Endothelial cell of umbilical vein (primary cell): Measurements from ENCODE around the gene ZCCHC14. TPM values are rescaled to one million over a fixed set of nuclear protein-coding genes. Genes with fewer than 3 reads are reported as not detected.

Source experiments
- BruUV-seq: library from RNA; stranded (reverse); fragments of 400-500 nt; replicated peaks from 2 replicates; lab custom pipeline; 2021; lab: Mats Ljungman, UMichigan
- CTCF ChIA-PET: fragments of 300-600, 350-600 bp; sonication (Branson Sonifier 250); formaldehyde crosslinking; loops from one replicate; lab custom pipeline; 2021; ENCODE audit warnings: antibody characterized with exemption, inconsistent platforms; lab: Charles Lee
- POLR2A ChIA-PET: fragments of 300-600, 350-600 bp; sonication (Branson Sonifier 250); formaldehyde crosslinking; loops from one replicate; lab custom pipeline; 2021; ENCODE audit warnings: antibody characterized with exemption, inconsistent platforms; lab: Charles Lee
- DNase-seq: peaks from one replicate; pipeline ENCODE4 v3.0.0-alpha.2; 2011; ENCODE audit warnings: low read depth, low spot score
- FAIRE-seq: peaks from 2 replicates; lab custom pipeline; 2011; peaks lifted over from hg19 to GRCh38; lab: Jason Lieb, UNC
- H2AFZ ChIP-seq: 2 replicates; pipeline ENCODE4 v1.6.0; 2012; ENCODE audit warnings: low read depth, low read length, control low read depth, inconsistent platforms
- H3K27ac ChIP-seq: 2 replicates; pipeline ENCODE4 v1.5.1; 2011; ENCODE audit warnings: low read depth, mild to moderate bottlenecking, control low read depth, low read length, moderate library complexity; ENCODE audit not compliant: insufficient read depth
- H3K27me3 ChIP-seq, 2 experiments: 2 replicates each; pipeline versions ENCODE4 v1.6.0 to v1.6.1; 2011; ENCODE audit warnings: low read length in 2 of 2, mixed read lengths in 1 of 2; ENCODE audit not compliant: control insufficient read depth in 2 of 2, insufficient read depth in 2 of 2
- H3K36me3 ChIP-seq, 2 experiments: 2 replicates in 1 of 2; 3 replicates in 1 of 2; pipeline ENCODE4 v1.5.1; 2011; ENCODE audit warnings: low read length in 2 of 2, mild to moderate bottlenecking in 1 of 2, moderate library complexity in 1 of 2; ENCODE audit not compliant: control insufficient read depth in 2 of 2, insufficient read depth in 2 of 2; ENCODE audit errors: extremely low read depth in 1 of 2
- H3K4me1 ChIP-seq: 3 replicates; pipeline ENCODE4 v1.5.1; 2011; ENCODE audit warnings: mild to moderate bottlenecking, low read length; ENCODE audit not compliant: control insufficient read depth, insufficient read depth; ENCODE audit errors: extremely low read depth
- H3K4me2 ChIP-seq: 2 replicates; pipeline ENCODE4 v1.6.1; 2011; ENCODE audit warnings: low read length, control low read depth, mixed read lengths; ENCODE audit not compliant: insufficient read depth
- H3K4me3 ChIP-seq, 3 experiments: fragments of 200-600 bp in 1 of 3; sonication (generic), shearing (Covaris generic) in 1 of 3; replicated peaks in 1 of 3; 2 replicates each; pipeline ENCODE4 v1.5.1; 2011 to 2016; ENCODE audit warnings: control low read depth in 3 of 3, low read length in 3 of 3, mild to moderate bottlenecking in 2 of 3, inconsistent platforms in 1 of 3, low read depth in 1 of 3, moderate library complexity in 1 of 3; ENCODE audit not compliant: insufficient read depth in 1 of 3
- H3K79me2 ChIP-seq: 2 replicates; pipeline ENCODE4 v1.6.0; 2012; ENCODE audit warnings: low read length, inconsistent platforms; ENCODE audit not compliant: control insufficient read depth, insufficient read depth
- H3K9ac ChIP-seq: replicated peaks from 2 replicates; pipeline ENCODE3; 2011; ENCODE audit warnings: low read length, control low read depth; ENCODE audit not compliant: insufficient read depth; ENCODE audit errors: extremely low read depth
- H3K9me1 ChIP-seq: replicated peaks from 3 replicates; pipeline ENCODE4 v1.6.0; 2011; ENCODE audit warnings: mild to moderate bottlenecking, low read length; ENCODE audit not compliant: control insufficient read depth, insufficient read depth; ENCODE audit errors: extremely low read depth
- H3K9me3 ChIP-seq: replicated peaks from 2 replicates; pipeline ENCODE4 v1.5.1; 2012; ENCODE audit warnings: low read length, inconsistent platforms; ENCODE audit not compliant: control insufficient read depth, insufficient read depth
- H4K20me1 ChIP-seq: replicated peaks from 2 replicates; pipeline ENCODE3; 2011; ENCODE audit warnings: mild to moderate bottlenecking, low read length; ENCODE audit not compliant: control insufficient read depth, insufficient read depth; ENCODE audit errors: extremely low read depth
- CTCF ChIP-seq, 2 donors: IDR thresholded peaks; 1 replicate in 1 of 2; 2 replicates in 1 of 2; pipeline ENCODE4 v1.5.1; 2011; ENCODE audit warnings: low read length in 2 of 2, mild to moderate bottlenecking in 2 of 2, moderate library complexity in 2 of 2, control low read depth in 1 of 2, inconsistent platforms in 1 of 2, low read depth in 1 of 2; ENCODE audit not compliant: insufficient read depth in 1 of 2; ENCODE audit errors: extremely low read depth in 1 of 2
- EZH2 ChIP-seq: IDR thresholded peaks from 2 replicates; pipeline ENCODE4 v1.6.1; 2012; ENCODE audit warnings: borderline replicate concordance, low read depth, mild to moderate bottlenecking, moderate library complexity, low read length, inconsistent platforms; ENCODE audit not compliant: severe bottlenecking
- FOS ChIP-seq: IDR thresholded peaks from 2 replicates; pipeline ENCODE4 v1.6.1; 2011; ENCODE audit warnings: mild to moderate bottlenecking, low read length, moderate library complexity, borderline replicate concordance; ENCODE audit not compliant: insufficient read depth
- GATA2 ChIP-seq: IDR thresholded peaks from 2 replicates; pipeline ENCODE4 v1.7.0; 2011; ENCODE audit warnings: low read depth, mild to moderate bottlenecking, moderate library complexity, mixed read lengths, low read length; ENCODE audit not compliant: insufficient read length, insufficient read depth
- JUN ChIP-seq: IDR thresholded peaks from 2 replicates; pipeline ENCODE4 v1.6.1; 2011; ENCODE audit warnings: borderline replicate concordance, low read depth; ENCODE audit not compliant: insufficient read length, insufficient read depth
- MAX ChIP-seq: IDR thresholded peaks from 2 replicates; pipeline ENCODE4 v1.6.1; 2011; ENCODE audit not compliant: insufficient read depth, insufficient read length
- MYC ChIP-seq: IDR thresholded peaks from one replicate; pipeline ENCODE4 v1.6.1; 2011; ENCODE audit warnings: mild to moderate bottlenecking, low read depth, low read length
- POLR2A ChIP-seq: IDR thresholded peaks from 2 replicates; pipeline ENCODE4 v1.6.1; 2012; ENCODE audit warnings: low read depth, mild to moderate bottlenecking, control low read depth, low read length
- POLR2AphosphoS5 ChIP-seq: IDR thresholded peaks from 2 replicates; pipeline ENCODE4 v1.6.1; 2012; ENCODE audit warnings: low read depth, mild to moderate bottlenecking, control low read depth, low read length, moderate library complexity; ENCODE audit not compliant: insufficient read depth
- dilution Hi-C: fragments of 300-500 bp; cut with MboI; formaldehyde crosslinking; loops from one replicate; pipeline ENCODE4 v1.15.0; 2019; ENCODE audit warnings: low sequenced_read_pairs; ENCODE audit not compliant: extremely low pct_ligation_motif_present
- intact Hi-C: fragments of 100-400 bp; cut with micrococcal nuclease; formaldehyde crosslinking; loops from one replicate; pipeline ENCODE4 v1.10.0; 2022
- polyA plus RNA-seq, 4 experiments: library from polyadenylated mRNA; depleted of rRNA in 3 of 4; stranded (reverse) in 3 of 4; unstranded in 1 of 4; fragments of >200 nt; gene quantifications; 2 replicates each; pipeline versions ENCODE4 v1.2.1 to v1.2.3, GENCODE V29; 2011 to 2012; ENCODE audit warnings: missing spikeins in 1 of 4
- total RNA-seq: library from RNA; stranded (reverse); gene quantifications from 2 replicates; pipeline ENCODE4 v1.2.3, GENCODE V29; 2021

Gene ZCCHC14
- total and polyA plus RNA-seq, 2 donors (not counting 3 experiments of a cell fraction or from before 2014, with no cell fraction given) = 9.5 to 30.9 TPM

- dilution Hi-C loops = no loop called here
- ChIA-PET CTCF (interaction anchor here (1.5 kb wide), 1 partner anchor 63 kb away, joined by 5 read pairs; the partner anchor contains the start of gene C16orf95), POLR2A (no interaction called here)
- Histone ChIP-seq H3K9ac (no peak overlapping the region), H2AFZ (no peak overlapping the region), H3K9me3 (no peaks in the 10 kb centered on the region), H3K4me3 (no peak overlapping the region), H3K79me2 (peaks cover 55% of the 10 kb centered on the region), H3K27ac (no peak overlapping the region), H3K36me3 (no peaks in the 10 kb centered on the region), H3K9me1 (no peaks in the 10 kb centered on the region), H3K4me1 (peaks cover 22% of the 10 kb centered on the region), H4K20me1 (peaks cover 2% of the 10 kb centered on the region), H3K4me2 (no peak overlapping the region), H3K27me3 (no peaks in the 10 kb centered on the region)
- no TSS peak for BruUV-seq
- no peak for FAIRE-seq
- no peak for DNase-seq
- TF ChIP-seq EZH2 = no peak
- TF ChIP-seq MAX = no peak
- no peak for TF ChIP-seq POLR2A
- intact Hi-C loops = loop anchor here (10.0 kb wide), 2 partner anchors 316 to 716 kb away; no protein-coding TSS in a partner anchor
Measured at GRCh38 chr16:87380881-87381280, 111.9 kb downstream of the ZCCHC14 start.

- BruUV-seq = no TSS peak
- Histone ChIP-seq H3K4me1 (peaks cover 27% of the 10 kb centered on the region), H4K20me1 (peaks cover 2% of the 10 kb centered on the region), H3K4me2 (no peak overlapping the region), H3K27me3 (no peaks in the 10 kb centered on the region), H3K36me3 (no peaks in the 10 kb centered on the region), H3K27ac (no peak overlapping the region), H3K79me2 (peaks cover 57% of the 10 kb centered on the region), H3K9me3 (no peaks in the 10 kb centered on the region), H3K4me3 (no peak overlapping the region), H2AFZ (no peak overlapping the region), H3K9me1 (no peaks in the 10 kb centered on the region), H3K9ac (no peak overlapping the region)
- TF ChIP-seq MAX (no peak), JUN (no peak), MYC (no peak), POLR2A (no peak), CTCF (IDR thresholded peaks at IDR 0.05; ENCODE audit: extremely low read depth in 1 of 2, insufficient read depth in 1 of 2, low read depth in 1 of 2, low read length in 2 of 2) (no peak), FOS (no peak), GATA2 (no peak), POLR2AphosphoS5 (no peak), EZH2 (no peak)
- dilution Hi-C loops = no loop called here
- POLR2A ChIA-PET = interaction anchor here (0.7 kb wide), 1 partner anchor 11 kb away, joined by 3 read pairs; no protein-coding TSS in a partner anchor
- DNase-seq = no peak
- intact Hi-C loops = loop anchor here (10.0 kb wide), 2 partner anchors 316 to 716 kb away; no protein-coding TSS in a partner anchor
- no peak for FAIRE-seq
- CTCF ChIA-PET = interaction anchor here (1.5 kb wide), 1 partner anchor 63 kb away, joined by 5 read pairs; the partner anchor contains the start of gene C16orf95
Measured at GRCh38 chr16:87380403-87380802, 112.4 kb downstream of the ZCCHC14 start.
